ENCODE measurements around the gene OR6N1.

The OR6N1 gene

GRCh38 chr1:158735848-158736247 is 36.1 kb downstream of the OR6N1 start:
- no peak for DNase-seq (ENCODE audit: low spot score)

DNA sequence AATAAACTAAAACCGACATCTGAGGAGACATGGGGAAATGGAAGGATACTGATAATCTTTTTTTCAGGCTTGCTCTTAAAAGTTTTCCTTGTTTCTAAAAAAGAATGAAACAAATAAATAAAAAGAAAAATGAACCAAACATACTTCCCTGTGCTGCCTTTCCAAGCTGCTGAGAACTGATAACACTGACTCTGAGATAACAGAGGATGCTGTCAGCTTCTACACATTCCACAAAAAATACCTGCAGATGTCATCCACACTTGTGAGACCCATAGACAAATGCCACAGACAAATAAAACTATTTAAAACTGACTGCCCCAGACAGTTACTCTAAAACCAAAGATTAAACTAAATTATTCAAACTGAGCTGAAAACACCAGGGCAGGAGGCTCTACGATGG is 39.5 kb downstream of the OR6N1 start:
- no peak for DNase-seq (ENCODE audit: low spot score)

- DNase-seq (ENCODE audit: low spot score), result no peak
Measured at GRCh38 chr1:158731707-158732106, 40.3 kb downstream of the OR6N1 start.

GRCh38 chr1:158730453-158730852 is 41.5 kb downstream of the OR6N1 start:
- no peak for DNase-seq (ENCODE audit: low spot score)

GRCh38 chr1:158728510-158729225 is 43.3 kb downstream of the OR6N1 start:
- DNase-seq (ENCODE audit: low spot score), result no peak

DNA sequence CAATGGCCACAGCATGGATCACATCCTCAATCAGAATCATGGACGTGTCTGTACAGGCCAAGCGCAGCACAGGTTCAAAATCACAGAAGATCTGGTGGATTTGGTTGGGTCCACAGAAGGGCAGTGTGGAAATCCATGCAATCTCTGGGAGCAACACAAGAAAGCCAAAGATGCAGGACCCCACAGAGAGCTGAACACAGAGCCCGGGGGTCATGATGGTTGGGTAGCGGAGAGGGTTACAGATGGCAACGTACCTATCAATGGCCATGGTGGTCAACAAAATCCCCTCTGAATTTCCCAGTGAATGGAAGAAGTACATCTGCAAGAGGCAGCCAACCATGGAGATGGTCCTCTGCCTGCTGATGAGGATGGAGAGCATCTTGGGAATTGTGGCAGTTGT is 47.6 kb downstream of the OR6N1 start:
- no peak for DNase-seq (ENCODE audit: low spot score)

GRCh38 chr1:158720620-158721019 is 51.4 kb downstream of the OR6N1 start, which contains the start of gene OR6K3:
TSS of gene OR6K3 (minus strand) at chr1:158720720. CDS start at chr1:158718115, 2,605 bp downstream.
- no peak for DNase-seq (ENCODE audit: low spot score)

GRCh38 chr1:158719664-158720063 is 52.3 kb downstream of the OR6N1 start:
- DNase-seq (ENCODE audit: low spot score), result no peak

DNA sequence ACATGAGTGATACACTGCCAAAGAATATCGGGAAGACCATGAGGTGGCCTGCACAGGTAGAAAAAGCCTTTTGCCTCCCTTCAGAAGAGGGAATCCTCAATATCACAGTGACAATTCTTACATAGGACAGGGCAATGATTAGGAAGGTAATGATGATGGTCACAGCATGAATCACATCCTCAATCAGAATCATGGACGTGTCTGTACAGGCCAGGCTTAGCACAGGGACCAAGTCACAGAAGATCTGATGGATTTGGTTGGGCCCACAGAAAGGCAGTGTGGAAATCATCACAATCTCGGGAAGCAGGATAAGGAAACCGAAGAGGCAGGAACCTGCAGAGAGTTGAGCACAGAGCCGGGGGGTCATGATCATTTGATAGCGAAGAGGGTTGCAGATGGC is 54.7 kb downstream of the OR6N1 start:
- DNase-seq (ENCODE audit: low spot score), result no peak

GRCh38 chr1:158716335-158716734 is 55.7 kb downstream of the OR6N1 start:
- peak; percentile 50 for DNase-seq (ENCODE audit: low spot score)

DNA sequence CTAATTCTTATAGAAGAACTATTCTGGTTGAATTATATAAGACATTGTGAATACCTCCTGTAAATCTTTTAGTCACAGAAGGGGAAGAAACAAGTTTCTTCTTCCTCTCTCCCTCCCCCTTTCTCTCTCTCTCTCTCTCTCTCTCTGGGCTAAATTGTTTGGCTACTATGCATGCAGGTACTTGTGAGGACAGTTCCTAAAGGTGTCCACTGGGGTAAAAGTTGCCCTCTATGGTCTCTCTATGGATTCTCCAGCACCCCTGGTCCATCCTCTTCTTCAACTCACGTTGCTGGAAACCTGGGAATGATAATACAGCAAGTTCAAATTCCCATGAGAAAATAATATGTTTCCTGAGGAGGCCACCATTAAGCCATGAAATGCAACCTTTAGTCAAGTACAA is 57.2 kb downstream of the OR6N1 start:
- no peak for DNase-seq (ENCODE audit: low spot score)

All from activated CD4-positive, alpha-beta T cell treated with anti-CD3 and anti-CD28 coated beads, Interleukin-2, Interleukin-4, amounts not matched to agents 100 ng/mL and 50 ng/mL, durations not matched to agents 16 hours and 8 hours (primary cell).